B cell (primary cell): ENCODE data around the gene LRRC49. TPM values are rescaled to one million over a fixed set of nuclear protein-coding genes. Genes with fewer than 3 reads are reported as not detected.

Source experiments
- ATAC-seq: fragments of 200-7000 bp; cut with Tn5 transposase; one replicate; pipeline ENCODE4 v1.10.0; 2021; ENCODE audit warnings: low read depth, mild to moderate bottlenecking, moderate number of reproducible peaks, moderate library complexity
- CTCF ChIA-PET: fragments of 350-600 bp; sonication (Branson Sonifier 250); formaldehyde crosslinking; loops from one replicate; lab custom pipeline; 2021; ENCODE audit warnings: antibody characterized with exemption, inconsistent platforms; lab: Charles Lee
- POLR2A ChIA-PET: fragments of 350-600 bp; sonication (Branson Sonifier 250); formaldehyde crosslinking; loops from one replicate; lab custom pipeline; 2021; ENCODE audit warnings: antibody characterized with exemption; lab: Charles Lee
- DNase-seq: peaks from one replicate; pipeline ENCODE4 v3.0.0; 2013
- H2AFZ ChIP-seq: 2 replicates; pipeline ENCODE4 v1.6.1; 2012; ENCODE audit warnings: mild to moderate bottlenecking, low read depth, low read length; ENCODE audit not compliant: insufficient read depth, poor library complexity, severe bottlenecking
- H3K27ac ChIP-seq, 2 donors: 1 replicate in 1 of 2; 2 replicates in 1 of 2; pipeline ENCODE4 v1.5.1; 2012 to 2013; ENCODE audit warnings: low read length in 2 of 2, mild to moderate bottlenecking in 2 of 2, moderate library complexity in 1 of 2
- H3K27me3 ChIP-seq, 4 experiments: fragments of 200-600 bp in 1 of 4; sonication (generic) in 1 of 4; replicated peaks in 1 of 4; 1 replicate in 2 of 4; 2 replicates in 2 of 4; pipeline versions ENCODE4 v1.6.1 to v1.7.0; 2013 to 2016; ENCODE audit warnings: low read length in 3 of 4, mild to moderate bottlenecking in 2 of 4, mixed read lengths in 1 of 4, moderate library complexity in 1 of 4; ENCODE audit not compliant: insufficient read depth in 4 of 4, control insufficient read depth in 3 of 4; ENCODE audit errors: control extremely low read depth in 1 of 4
- H3K36me3 ChIP-seq, 2 experiments: replicated peaks in 1 of 2; 1 replicate in 1 of 2; 2 replicates in 1 of 2; pipeline versions ENCODE4 v1.6.1 to v1.7.1; 2013; ENCODE audit warnings: low read length in 1 of 2; ENCODE audit not compliant: insufficient read depth in 2 of 2, control insufficient read depth in 1 of 2; ENCODE audit errors: control extremely low read depth in 1 of 2, extremely low read depth in 1 of 2
- H3K4me1 ChIP-seq, 2 donors: fragments of 200-600 bp in 1 of 2; sonication (generic) in 1 of 2; 1 replicate in 1 of 2; 2 replicates in 1 of 2; pipeline versions ENCODE4 v1.5.1 to v1.6.1; 2013 to 2017; ENCODE audit warnings: low read length in 2 of 2; ENCODE audit not compliant: control insufficient read depth in 2 of 2, insufficient read depth in 2 of 2
- H3K4me2 ChIP-seq: replicated peaks from 2 replicates; pipeline ENCODE3; 2012; ENCODE audit warnings: mild to moderate bottlenecking, low read depth, low read length; ENCODE audit not compliant: poor library complexity, severe bottlenecking
- H3K4me3 ChIP-seq, 5 experiments: fragments of 200-600 bp in 1 of 5; sonication (generic) in 1 of 5; 1 replicate in 3 of 5; 2 replicates in 2 of 5; pipeline versions ENCODE4 v1.5.1 to v1.7.0; 2011 to 2016; ENCODE audit warnings: low read length in 4 of 5, mild to moderate bottlenecking in 4 of 5, low read depth in 2 of 5, control low read depth in 1 of 5, moderate library complexity in 1 of 5; ENCODE audit not compliant: insufficient read depth in 1 of 5; ENCODE audit errors: control extremely low read depth in 1 of 5, extremely low read depth in 1 of 5
- H3K79me2 ChIP-seq: fragments of 200-600 bp; sonication (generic); one replicate; pipeline ENCODE4 v1.6.0; 2016; ENCODE audit warnings: low read length; ENCODE audit not compliant: control insufficient read depth, insufficient read depth
- H3K9ac ChIP-seq: fragments of 200-600 bp; sonication (generic); 2 replicates; pipeline ENCODE4 v1.6.1; 2017; ENCODE audit warnings: mild to moderate bottlenecking, low read length, moderate library complexity
- H3K9me3 ChIP-seq, 3 donors: one replicate each; pipeline versions ENCODE4 v1.6.1 to v1.7.1; 2013; ENCODE audit warnings: low read length in 2 of 3; ENCODE audit not compliant: control insufficient read depth in 2 of 3, insufficient read depth in 1 of 3; ENCODE audit errors: control extremely low read depth in 1 of 3
- H4K20me1 ChIP-seq: 2 replicates; pipeline ENCODE4 v1.6.0; 2012; ENCODE audit warnings: mild to moderate bottlenecking, low read length; ENCODE audit not compliant: insufficient read depth, control insufficient read depth, poor library complexity, severe bottlenecking
- H3K27ac Mint-ChIP-seq: one replicate; pipeline ENCODE4 v1.8.0; 2021; ENCODE audit warnings: mixed read lengths
- H3K27me3 Mint-ChIP-seq: one replicate; pipeline ENCODE4 v1.8.0; 2021; ENCODE audit warnings: mixed read lengths
- H3K4me1 Mint-ChIP-seq: one replicate; pipeline ENCODE4 v1.8.0; 2021; ENCODE audit warnings: mixed read lengths
- H3K4me3 Mint-ChIP-seq: one replicate; pipeline ENCODE4 v1.8.0; 2021; ENCODE audit warnings: mixed read lengths
- H3K9me3 Mint-ChIP-seq: one replicate; pipeline ENCODE4 v1.8.0; 2022; ENCODE audit warnings: mixed read lengths; ENCODE audit not compliant: insufficient read depth
- CTCF ChIP-seq: fragments of 200-600 bp; IDR thresholded peaks from one replicate; pipeline ENCODE4 v1.8.0; 2022; ENCODE audit warnings: antibody characterized with exemption, mild to moderate bottlenecking
- EZH2 ChIP-seq: IDR thresholded peaks from 2 replicates; pipeline ENCODE4 v1.6.1; 2012; ENCODE audit warnings: borderline replicate concordance, low read depth, mild to moderate bottlenecking, moderate library complexity, low read length; ENCODE audit not compliant: insufficient read depth, poor library complexity, severe bottlenecking
- WGBS: methylation state at CpG from one replicate; pipeline ENCODE4 v1.1.5; 2013; ENCODE audit warnings: missing lambda C conversion rate; ENCODE audit not compliant: insufficient coverage; 5-methylcytosine and 5-hydroxymethylcytosine counted together
- intact Hi-C: fragments of 100-400 bp; cut with micrococcal nuclease; formaldehyde crosslinking; loops from one replicate; pipeline ENCODE4 v1.10.0; 2022
- polyA plus RNA-seq: library from polyadenylated mRNA; depleted of rRNA; stranded (reverse); fragments of >200 nt; gene quantifications from 2 replicates; pipeline ENCODE4 v1.2.3, GENCODE V29; 2012
- total RNA-seq, 2 donors: library from RNA; stranded (reverse); fragments of 120-200 nt in 1 of 2; gene quantifications; 1 replicate in 1 of 2; 2 replicates in 1 of 2; pipeline versions ENCODE4 v1.2.3 to v1.2.4, GENCODE V29; 2013 to 2022

LRRC49 gene
- total and polyA plus RNA-seq, 2 donors (not counting 1 experiment from before 2014, with no cell fraction given), result 0.22 to 1.4 TPM

GRCh38 chr15:70947351-70948335 is 55.0 kb downstream of the LRRC49 start:
- Histone ChIP-seq H3K9me3 (peaks cover 0 to 9% (median 0%) of the 10 kb centered on the region in 3 donors), H3K4me2 (no peak overlapping the region), H3K36me3 (no peaks in the 10 kb centered on the region), H3K27ac (no peak overlapping the region), H3K4me1 (no peaks in the 10 kb centered on the region), H3K4me3 (no peak overlapping the region), H3K27me3 (no peaks in the 10 kb centered on the region), H3K79me2 (no peaks in the 10 kb centered on the region), H3K9ac (no peak overlapping the region), H2AFZ (no peak overlapping the region), H4K20me1 (no peaks in the 10 kb centered on the region)
- peaks cover 9% of the 10 kb centered on the region for H3K9me3 Mint-ChIP-seq
- intact Hi-C loops, result no loop called here
- CTCF ChIA-PET, result no interaction called here
- DNase-seq (no peak), ATAC-seq (no peak)
- H3K27me3 Mint-ChIP-seq, result peaks cover 8% of the 10 kb centered on the region
- WGBS, result 87% methylated on average over 5 of the region's 7 CpGs
- no peak overlapping the region for H3K27ac Mint-ChIP-seq
- no peak overlapping the region for H3K4me3 Mint-ChIP-seq
- TF ChIP-seq CTCF, result no peak
- no peak for TF ChIP-seq EZH2
- POLR2A ChIA-PET, result no interaction called here
- no peaks in the 10 kb centered on the region for H3K4me1 Mint-ChIP-seq

- Histone ChIP-seq H3K27me3 (peaks cover 0 to 4% (median 1%) of the 10 kb centered on the region in 4 experiments), H3K9ac (no peak overlapping the region), H3K9me3 (peaks cover 0 to 9% (median 0%) of the 10 kb centered on the region in 3 donors), H4K20me1 (no peaks in the 10 kb centered on the region), H3K4me2 (no peak overlapping the region), H3K4me3 (no peak overlapping the region), H3K4me1 (no peaks in the 10 kb centered on the region), H3K79me2 (no peaks in the 10 kb centered on the region), H2AFZ (no peak overlapping the region), H3K36me3 (no peaks in the 10 kb centered on the region), H3K27ac (no peak overlapping the region)
- intact Hi-C loops, result no loop called here
- ChIA-PET POLR2A (no interaction called here), CTCF (no interaction called here)
- no peak for ATAC-seq
- no peak for DNase-seq
- Mint-ChIP-seq H3K27ac (no peak overlapping the region), H3K4me3 (no peak overlapping the region), H3K27me3 (peaks cover 18% of the 10 kb centered on the region), H3K9me3 (peaks cover 9% of the 10 kb centered on the region), H3K4me1 (no peaks in the 10 kb centered on the region)
- TF ChIP-seq CTCF (no peak), EZH2 (no peak)
These were observed 58.3 kb downstream of the LRRC49 start for GRCh38 chr15:70950953-70951352.
